MG63 (cell line): ENCODE measurements around the gene HLA-E. TPM values are rescaled to one million over a fixed set of nuclear protein-coding genes. Genes with fewer than 3 reads are reported as not detected.
A peak's percentile ranks its signal among the peaks of the same experiment; 100 is the strongest.
"Not testable (repeated sequence)": the region's sequence is repeated elsewhere in the genome, so short reads cannot be mapped to it uniquely, and the experiment has no call there.

ENCODE experiments used
- DNase-seq: peaks from one replicate; pipeline ENCODE4 v3.0.0-alpha.2; 2020
- H3K27me3 ChIP-seq: fragments of 250-450 bp; sonication (Bioruptor Pico); 2 replicates; pipeline ENCODE4 v1.5.1; 2020; ENCODE audit warnings: mild to moderate bottlenecking, moderate library complexity
- H3K36me3 ChIP-seq: fragments of 250-450 bp; sonication (Bioruptor Pico); 2 replicates; pipeline ENCODE4 v1.5.1; 2020; ENCODE audit warnings: mild to moderate bottlenecking, moderate library complexity
- H3K4me3 ChIP-seq: fragments of 250-450 bp; sonication (Bioruptor Pico); 2 replicates; pipeline ENCODE4 v1.5.1; 2020; ENCODE audit warnings: mild to moderate bottlenecking, moderate library complexity
- H3K9me3 ChIP-seq: fragments of 250-450 bp; sonication (Bioruptor Pico); 2 replicates; pipeline ENCODE4 v1.5.1; 2020; ENCODE audit warnings: mild to moderate bottlenecking, moderate library complexity
- total RNA-seq: library from RNA; depleted of rRNA; stranded (reverse); fragments of >200 nt; shearing (Covaris generic); gene quantifications from 2 replicates; pipeline ENCODE4 v1.2.3, GENCODE V29; 2014; ENCODE audit warnings: low replicate concordance

The HLA-E gene
- total RNA-seq, 1 experiment from 2014 or later, result 28.9 TPM

- Histone ChIP-seq H3K4me3 (no peak overlapping the region), H3K27me3 (peaks cover 35% of the 10 kb centered on the region), H3K9me3 (peaks cover 3% of the 10 kb centered on the region; the same call in 1 of the 2 replicates), H3K36me3 (no peaks in the 10 kb centered on the region)
- DNase-seq, result no peak
Observed at GRCh38 chr6:30463651-30464618, 25.4 kb upstream of the HLA-E start.

GRCh38 chr6:30465595-30466306, 23.6 kb upstream of the HLA-E start:
- Histone ChIP-seq H3K36me3 (no peaks in the 10 kb centered on the region), H3K4me3 (no peak overlapping the region), H3K9me3 (no peaks in the 10 kb centered on the region), H3K27me3 (peaks cover 35% of the 10 kb centered on the region)
- no peak for DNase-seq

- no peak for DNase-seq
- H3K27me3 ChIP-seq, result peaks cover 14% of the 10 kb centered on the region
Observed at GRCh38 chr6:30470968-30471367, 18.3 kb upstream of the HLA-E start.

GRCh38 chr6:30475116-30475515, 14.2 kb upstream of the HLA-E start:
- H3K9me3 ChIP-seq, DNase-seq, H3K27me3 ChIP-seq, H3K36me3 ChIP-seq, H3K4me3 ChIP-seq: not testable (repeated sequence)

More at GRCh38 chr6:30470968-30471367, 18.3 kb upstream of the HLA-E start:
- no peak overlapping the region for H3K4me3 ChIP-seq
- H3K36me3 ChIP-seq, result no peaks in the 10 kb centered on the region
- H3K9me3 ChIP-seq, result no peaks in the 10 kb centered on the region

- peaks cover 27% of the 10 kb centered on the region for H3K27me3 ChIP-seq
- no peak overlapping the region for H3K4me3 ChIP-seq
- no peaks in the 10 kb centered on the region for H3K9me3 ChIP-seq
- DNase-seq, result no peak
- H3K36me3 ChIP-seq, result no peaks in the 10 kb centered on the region
Observed at GRCh38 chr6:30480536-30481156, 8.7 kb upstream of the HLA-E start.

GRCh38 chr6:30481211-30481964, 7.9 kb upstream of the HLA-E start:
- no peak for DNase-seq
- peaks cover 27% of the 10 kb centered on the region for H3K27me3 ChIP-seq

GRCh38 chr6:30481965-30482644, 7.2 kb upstream of the HLA-E start:
- H3K4me3 ChIP-seq, H3K9me3 ChIP-seq, H3K36me3 ChIP-seq: not testable (repeated sequence)
- H3K27me3 ChIP-seq, result peaks cover 27% of the 10 kb centered on the region
- DNase-seq, result peak; percentile 61

More at GRCh38 chr6:30481211-30481964, 7.9 kb upstream of the HLA-E start:
- Histone ChIP-seq H3K9me3 (no peaks in the 10 kb centered on the region), H3K36me3 (no peaks in the 10 kb centered on the region), H3K4me3 (no peak overlapping the region)

GRCh38 chr6:30483677-30484279, 5.5 kb upstream of the HLA-E start:
- no peak overlapping the region for H3K4me3 ChIP-seq
- H3K36me3 ChIP-seq, result no peaks in the 10 kb centered on the region
- DNase-seq, result no peak
- peaks cover 23% of the 10 kb centered on the region for H3K27me3 ChIP-seq
- H3K9me3 ChIP-seq, result no peaks in the 10 kb centered on the region

GRCh38 chr6:30485236-30485635, 4.1 kb upstream of the HLA-E start:
- H3K9me3 ChIP-seq, result no peaks in the 10 kb centered on the region
- H3K4me3 ChIP-seq, result no peak overlapping the region

GRCh38 chr6:30487926-30488325, 1.4 kb upstream of the HLA-E start:
- H3K27me3 ChIP-seq, result no peaks in the 10 kb centered on the region
- no peaks in the 10 kb centered on the region for H3K36me3 ChIP-seq
- no peaks in the 10 kb centered on the region for H3K9me3 ChIP-seq

More at GRCh38 chr6:30485236-30485635, 4.1 kb upstream of the HLA-E start:
- no peaks in the 10 kb centered on the region for H3K36me3 ChIP-seq
- H3K27me3 ChIP-seq, result peaks cover 16% of the 10 kb centered on the region; the same call in 1 of the 2 replicates
- no peak for DNase-seq

GRCh38 chr6:30488697-30489080, 620 bp upstream of the HLA-E start:
- H3K4me3 ChIP-seq, DNase-seq: not testable (repeated sequence)

More at GRCh38 chr6:30487926-30488325, 1.4 kb upstream of the HLA-E start:
- DNase-seq, result no peak
- no peak overlapping the region for H3K4me3 ChIP-seq

GRCh38 chr6:30490026-30490876, 942 bp downstream of the HLA-E start:
- peak; percentile 27 for DNase-seq

More at GRCh38 chr6:30488697-30489080, 620 bp upstream of the HLA-E start:
- not testable (repeated sequence) for H3K27me3 ChIP-seq, H3K9me3 ChIP-seq, H3K36me3 ChIP-seq

GRCh38 chr6:30491291-30491953, 2.1 kb downstream of the HLA-E start:
- DNase-seq, H3K36me3 ChIP-seq, H3K9me3 ChIP-seq, H3K27me3 ChIP-seq, H3K4me3 ChIP-seq: not testable (repeated sequence)

More at GRCh38 chr6:30490026-30490876, 942 bp downstream of the HLA-E start:
- H3K27me3 ChIP-seq, result no peaks in the 10 kb centered on the region
- H3K9me3 ChIP-seq, result no peaks in the 10 kb centered on the region
- no peaks in the 10 kb centered on the region for H3K36me3 ChIP-seq
- H3K4me3 ChIP-seq, result peak overlapping the region; percentile 59
